Measurements from ENCODE around the gene ANKRD6.

Gene ANKRD6

DNA sequence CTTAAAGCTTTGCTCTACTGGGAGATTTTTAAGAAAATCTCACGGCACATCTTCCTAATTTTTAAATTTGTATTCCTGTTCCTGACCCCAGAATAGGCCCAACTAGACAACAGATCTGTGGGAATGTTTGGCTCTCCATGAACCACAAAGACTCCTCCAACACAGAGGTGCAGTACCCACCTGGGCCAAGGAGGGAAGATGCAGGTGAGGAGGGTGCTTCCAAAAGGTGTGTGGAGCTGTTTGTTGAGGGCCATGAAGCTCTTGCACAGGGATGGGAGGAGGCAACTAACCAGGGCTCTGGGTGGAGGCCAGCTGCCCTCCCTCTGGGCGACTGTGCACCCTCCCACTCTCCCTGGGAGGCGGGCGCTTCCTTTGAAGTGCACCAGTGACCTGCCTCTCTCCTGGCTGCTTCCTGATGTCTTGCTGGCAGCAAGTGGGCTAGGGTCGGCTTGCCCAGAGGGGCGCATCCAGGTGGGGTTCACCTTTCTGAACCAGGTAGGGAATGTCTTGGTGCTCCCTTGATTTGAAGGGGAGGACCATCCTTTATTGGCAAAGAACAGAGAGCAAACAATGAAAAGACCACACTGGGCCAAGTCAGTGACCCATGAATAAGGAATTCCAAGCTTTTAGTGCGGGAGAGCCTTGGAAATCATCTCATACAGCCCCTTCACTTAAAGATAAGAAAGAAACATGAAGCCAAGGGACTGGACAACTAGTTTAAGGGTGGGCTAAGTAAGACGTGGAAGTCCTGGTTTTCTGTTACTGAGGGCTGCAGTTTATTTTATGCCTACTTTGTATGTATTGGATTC, 76.0 kb downstream of the ANKRD6 start:
- no peak overlapping the region for H3K27ac ChIP-seq (ENCODE audit: low read length)
- no peaks in the 10 kb centered on the region for H3K4me1 ChIP-seq (ENCODE audit: control insufficient read depth, insufficient read depth, low read length)
- no peak overlapping the region for H3K9ac ChIP-seq (ENCODE audit: low read length in 2 of 2)
- no peaks in the 10 kb centered on the region for H3K9me3 ChIP-seq (ENCODE audit: control insufficient read depth in 2 of 2, low read length in 2 of 2)
- H3K4me3 ChIP-seq (ENCODE audit: low read length in 2 of 2) = no peak overlapping the region
- H3K27me3 ChIP-seq (ENCODE audit: control insufficient read depth in 1 of 2, insufficient read depth in 2 of 2, low read length in 2 of 2) = no peaks in the 10 kb centered on the region
- H3K36me3 ChIP-seq (ENCODE audit: control insufficient read depth in 2 of 2, insufficient read depth in 2 of 2, low read length in 2 of 2) = peaks cover 0 to 2% of the 10 kb centered on the region in 2 donors

DNA sequence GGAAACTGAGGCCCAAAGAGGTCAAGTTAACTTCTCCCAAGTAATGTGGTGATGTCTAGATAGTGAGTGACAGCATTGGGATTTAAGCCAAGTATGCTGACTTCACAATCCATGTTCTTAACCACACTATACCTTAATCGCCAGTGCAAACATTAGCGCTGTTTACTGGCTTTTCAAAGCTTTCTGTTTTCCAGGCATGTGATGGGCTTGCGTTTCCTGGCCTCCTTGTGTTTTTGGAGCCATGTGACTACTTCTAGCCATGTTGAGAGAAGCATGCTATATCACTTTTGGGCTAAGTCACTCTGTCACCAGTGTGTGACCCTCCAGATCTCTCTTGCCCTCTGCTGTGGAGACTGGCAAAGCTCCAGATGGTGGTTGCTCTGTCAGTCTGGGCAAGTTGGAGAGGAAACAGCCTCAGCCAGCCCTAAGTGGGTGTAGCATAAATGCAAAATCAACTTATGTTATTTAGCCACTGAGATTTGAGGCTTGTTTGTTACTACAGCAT, 76.9 kb downstream of the ANKRD6 start:
- no peaks in the 10 kb centered on the region for H3K4me1 ChIP-seq (ENCODE audit: control insufficient read depth, insufficient read depth, low read length)
- no peaks in the 10 kb centered on the region for H3K27me3 ChIP-seq (ENCODE audit: control insufficient read depth in 1 of 2, insufficient read depth in 2 of 2, low read length in 2 of 2)
- H3K36me3 ChIP-seq (ENCODE audit: control insufficient read depth in 2 of 2, insufficient read depth in 2 of 2, low read length in 2 of 2) = peaks cover 0 to 2% of the 10 kb centered on the region in 2 donors
- H3K27ac ChIP-seq (ENCODE audit: low read length) = no peak overlapping the region
- no peak overlapping the region for H3K9ac ChIP-seq (ENCODE audit: low read length in 2 of 2)
- H3K4me3 ChIP-seq (ENCODE audit: low read length in 2 of 2) = no peak overlapping the region
- no peaks in the 10 kb centered on the region for H3K9me3 ChIP-seq (ENCODE audit: control insufficient read depth in 2 of 2, low read length in 2 of 2)

DNA sequence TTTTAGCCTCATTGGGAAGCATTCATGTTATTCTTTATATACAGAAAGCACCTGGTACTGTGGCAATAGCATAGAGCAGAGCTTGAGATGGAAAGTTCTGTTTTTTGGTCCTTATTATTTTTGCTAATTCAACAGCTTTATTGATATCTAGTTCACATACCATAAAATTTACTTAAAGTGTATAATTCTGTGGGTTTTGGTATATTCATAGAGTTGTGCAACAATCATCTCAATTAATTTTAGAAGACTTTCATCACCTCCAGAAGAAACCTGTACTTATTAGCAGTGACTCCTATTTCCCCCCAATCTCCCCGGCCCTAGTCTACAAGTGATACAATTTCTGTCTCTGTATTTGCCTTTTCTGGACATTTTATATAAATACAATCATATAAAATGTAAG, 77.4 kb downstream of the ANKRD6 start:
- Histone ChIP-seq H3K36me3 (ENCODE audit: control insufficient read depth in 2 of 2, insufficient read depth in 2 of 2, low read length in 2 of 2) (peaks cover 0 to 2% of the 10 kb centered on the region in 2 donors), H3K27ac (ENCODE audit: low read length) (no peak overlapping the region), H3K27me3 (ENCODE audit: control insufficient read depth in 1 of 2, insufficient read depth in 2 of 2, low read length in 2 of 2) (no peaks in the 10 kb centered on the region), H3K4me1 (ENCODE audit: control insufficient read depth, insufficient read depth, low read length) (no peaks in the 10 kb centered on the region), H3K9me3 (ENCODE audit: control insufficient read depth in 2 of 2, low read length in 2 of 2) (no peaks in the 10 kb centered on the region), H3K9ac (ENCODE audit: low read length in 2 of 2) (no peak overlapping the region), H3K4me3 (ENCODE audit: low read length in 2 of 2) (no peak overlapping the region)

DNA sequence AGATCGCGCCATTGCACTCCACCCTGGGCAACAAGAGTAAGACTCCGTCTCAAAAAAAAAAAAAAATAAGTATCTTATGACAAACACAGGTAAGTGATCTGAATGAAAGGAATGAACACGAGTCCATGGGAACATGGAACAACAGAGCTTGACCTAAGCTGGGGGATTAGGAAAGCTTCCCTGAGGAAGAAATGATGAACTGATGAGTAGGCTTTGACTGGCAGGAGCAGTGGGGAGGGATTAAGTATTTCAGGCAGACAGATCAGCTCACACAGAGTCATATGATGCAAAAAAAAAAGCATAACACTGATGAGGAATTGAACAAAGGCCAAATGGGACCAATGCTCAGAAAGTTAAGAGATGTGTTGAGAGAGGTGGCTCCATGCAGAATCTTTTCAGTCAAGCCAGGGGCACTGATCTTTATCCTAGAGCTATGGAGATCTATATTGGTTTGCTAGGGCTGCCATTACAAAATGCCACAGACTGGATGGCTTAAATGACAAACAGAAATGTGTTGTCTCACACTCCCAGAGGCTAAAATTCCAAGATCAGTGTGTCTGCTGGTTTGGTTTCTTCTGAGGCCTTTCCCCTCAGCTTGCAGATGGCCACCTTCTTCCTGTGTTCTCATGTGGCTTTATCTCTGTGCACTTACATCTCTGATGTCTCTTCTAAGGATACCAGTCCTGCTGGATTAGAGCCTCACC, 85.6 kb downstream of the ANKRD6 start:
- H3K27me3 ChIP-seq (ENCODE audit: control insufficient read depth in 1 of 2, insufficient read depth in 2 of 2, low read length in 2 of 2) = no peaks in the 10 kb centered on the region
- no peak overlapping the region for H3K27ac ChIP-seq (ENCODE audit: low read length)
- H3K4me1 ChIP-seq (ENCODE audit: control insufficient read depth, insufficient read depth, low read length) = no peaks in the 10 kb centered on the region
- no peak overlapping the region for H3K9ac ChIP-seq (ENCODE audit: low read length in 2 of 2)
- no peaks in the 10 kb centered on the region for H3K9me3 ChIP-seq (ENCODE audit: control insufficient read depth in 2 of 2, low read length in 2 of 2)
- no peaks in the 10 kb centered on the region for H3K36me3 ChIP-seq (ENCODE audit: control insufficient read depth in 2 of 2, insufficient read depth in 2 of 2, low read length in 2 of 2)
- no peak overlapping the region for H3K4me3 ChIP-seq (ENCODE audit: low read length in 2 of 2)

DNA sequence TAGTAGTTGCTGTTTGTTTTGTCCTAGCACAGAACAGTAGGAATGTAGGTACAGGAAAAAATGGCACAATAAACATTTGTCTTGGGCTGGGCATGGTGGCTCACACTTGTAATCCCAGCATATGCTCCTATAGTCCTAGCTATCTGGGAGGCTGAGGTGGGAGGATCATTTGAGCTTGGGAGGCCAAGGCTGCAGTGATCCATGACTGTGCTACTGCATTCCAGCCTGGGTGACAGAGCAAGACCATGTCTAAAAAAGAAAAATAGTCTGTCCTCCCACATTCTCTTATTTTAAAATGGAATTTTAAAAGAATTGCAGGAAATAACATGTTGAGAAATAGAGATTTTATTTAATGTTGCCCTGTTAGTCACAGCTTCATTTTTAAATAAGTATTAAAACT, 87.8 kb downstream of the ANKRD6 start:
- Histone ChIP-seq H3K9me3 (ENCODE audit: control insufficient read depth in 2 of 2, low read length in 2 of 2) (no peaks in the 10 kb centered on the region), H3K27ac (ENCODE audit: low read length) (no peak overlapping the region), H3K36me3 (ENCODE audit: control insufficient read depth in 2 of 2, insufficient read depth in 2 of 2, low read length in 2 of 2) (no peaks in the 10 kb centered on the region), H3K27me3 (ENCODE audit: control insufficient read depth in 1 of 2, insufficient read depth in 2 of 2, low read length in 2 of 2) (no peaks in the 10 kb centered on the region), H3K9ac (ENCODE audit: low read length in 2 of 2) (no peak overlapping the region), H3K4me1 (ENCODE audit: control insufficient read depth, insufficient read depth, low read length) (no peaks in the 10 kb centered on the region), H3K4me3 (ENCODE audit: low read length in 2 of 2) (no peak overlapping the region)

DNA sequence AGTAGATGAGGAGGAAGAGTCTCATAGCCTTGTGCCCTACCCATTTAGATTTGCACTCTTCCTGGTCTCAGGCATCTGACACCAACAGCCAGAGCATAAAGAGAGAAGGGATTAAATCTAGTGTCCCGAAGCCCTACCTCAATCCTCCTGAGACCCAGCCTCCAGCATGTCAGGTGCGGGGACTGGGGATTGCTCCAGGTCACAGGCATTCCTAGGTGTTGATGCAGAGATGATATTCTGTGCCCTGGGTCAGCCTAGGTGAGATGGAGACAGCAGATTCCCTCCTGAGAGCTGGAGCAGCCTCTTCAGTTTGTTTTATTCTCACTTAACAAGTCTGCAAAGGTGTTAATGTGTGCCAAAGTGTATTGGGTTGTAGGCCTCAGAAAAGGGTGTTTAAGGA, 89.8 kb downstream of the ANKRD6 start:
- no peaks in the 10 kb centered on the region for H3K4me1 ChIP-seq (ENCODE audit: control insufficient read depth, insufficient read depth, low read length)
- H3K9me3 ChIP-seq (ENCODE audit: control insufficient read depth in 2 of 2, low read length in 2 of 2) = no peaks in the 10 kb centered on the region
- H3K36me3 ChIP-seq (ENCODE audit: control insufficient read depth in 2 of 2, insufficient read depth in 2 of 2, low read length in 2 of 2) = no peaks in the 10 kb centered on the region
- no peaks in the 10 kb centered on the region for H3K27me3 ChIP-seq (ENCODE audit: control insufficient read depth in 1 of 2, insufficient read depth in 2 of 2, low read length in 2 of 2)
- no peak overlapping the region for H3K9ac ChIP-seq (ENCODE audit: low read length in 2 of 2)
- H3K4me3 ChIP-seq (ENCODE audit: low read length in 2 of 2) = no peak overlapping the region
- no peak overlapping the region for H3K27ac ChIP-seq (ENCODE audit: low read length)

DNA sequence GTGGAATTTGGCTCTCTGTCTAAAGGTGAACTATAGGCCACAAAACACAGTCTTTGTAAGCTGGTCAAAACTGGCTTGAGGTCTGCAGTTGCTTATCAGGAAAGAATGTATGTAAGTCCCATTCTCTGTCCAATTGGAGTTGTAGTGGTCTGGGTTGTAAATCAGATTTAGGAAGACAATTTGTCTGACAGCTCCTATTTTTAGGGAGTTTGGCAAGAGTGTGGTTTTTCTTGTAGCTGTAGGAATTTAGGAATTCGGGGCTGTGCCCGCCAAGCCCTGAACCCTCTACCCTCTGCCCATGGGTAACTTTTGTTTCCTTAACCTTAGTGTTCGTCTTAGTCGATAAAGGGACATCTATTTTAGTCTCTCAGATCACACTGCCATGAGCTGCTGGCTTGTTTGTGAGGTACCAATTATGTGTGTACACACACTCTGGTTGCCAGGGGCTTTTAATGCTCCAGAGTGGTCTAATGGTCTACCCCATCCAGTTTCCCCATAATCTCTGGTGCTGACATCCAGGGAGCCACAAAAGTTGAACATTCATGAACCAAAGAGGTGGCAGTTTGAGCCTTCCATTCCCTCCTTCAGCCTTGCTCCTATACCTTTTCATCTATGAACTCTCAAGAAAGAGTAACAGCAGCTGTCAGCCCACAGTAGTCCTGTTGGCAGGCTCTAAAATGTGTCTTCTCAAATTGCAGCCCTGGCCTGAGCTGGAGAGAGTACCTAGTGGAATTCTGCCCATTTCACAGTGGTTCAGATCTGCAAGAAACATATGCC, 93.0 kb downstream of the ANKRD6 start:
- Histone ChIP-seq H3K27ac (ENCODE audit: low read length) (no peak overlapping the region), H3K27me3 (ENCODE audit: control insufficient read depth in 1 of 2, insufficient read depth in 2 of 2, low read length in 2 of 2) (no peaks in the 10 kb centered on the region), H3K36me3 (ENCODE audit: control insufficient read depth in 2 of 2, insufficient read depth in 2 of 2, low read length in 2 of 2) (no peaks in the 10 kb centered on the region), H3K9me3 (ENCODE audit: control insufficient read depth in 2 of 2, low read length in 2 of 2) (no peaks in the 10 kb centered on the region), H3K9ac (ENCODE audit: low read length in 2 of 2) (no peak overlapping the region), H3K4me3 (ENCODE audit: low read length in 2 of 2) (no peak overlapping the region), H3K4me1 (ENCODE audit: control insufficient read depth, insufficient read depth, low read length) (no peaks in the 10 kb centered on the region)

DNA sequence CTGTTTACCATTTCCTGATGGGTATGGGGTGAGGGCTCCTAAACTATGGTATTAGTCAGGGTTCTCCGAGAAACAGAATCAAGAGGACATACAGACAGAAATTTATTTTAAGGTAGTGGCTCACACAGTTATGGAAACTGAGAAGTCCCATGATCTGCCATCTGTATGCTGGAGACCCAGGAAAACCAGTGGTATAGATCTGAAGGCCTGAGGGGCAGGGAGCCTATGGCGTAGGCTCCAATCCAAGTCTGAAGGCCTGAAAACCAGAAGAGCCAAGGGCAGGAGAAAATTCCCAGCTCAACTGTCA, 93.6 kb downstream of the ANKRD6 start:
- Histone ChIP-seq H3K4me1 (ENCODE audit: control insufficient read depth, insufficient read depth, low read length) (peaks cover 4% of the 10 kb centered on the region), H3K36me3 (ENCODE audit: control insufficient read depth in 2 of 2, insufficient read depth in 2 of 2, low read length in 2 of 2) (no peaks in the 10 kb centered on the region), H3K27ac (ENCODE audit: low read length) (no peak overlapping the region), H3K4me3 (ENCODE audit: low read length in 2 of 2) (no peak overlapping the region), H3K9me3 (ENCODE audit: control insufficient read depth in 2 of 2, low read length in 2 of 2) (no peaks in the 10 kb centered on the region), H3K9ac (ENCODE audit: low read length in 2 of 2) (no peak overlapping the region), H3K27me3 (ENCODE audit: control insufficient read depth in 1 of 2, insufficient read depth in 2 of 2, low read length in 2 of 2) (no peaks in the 10 kb centered on the region)

DNA sequence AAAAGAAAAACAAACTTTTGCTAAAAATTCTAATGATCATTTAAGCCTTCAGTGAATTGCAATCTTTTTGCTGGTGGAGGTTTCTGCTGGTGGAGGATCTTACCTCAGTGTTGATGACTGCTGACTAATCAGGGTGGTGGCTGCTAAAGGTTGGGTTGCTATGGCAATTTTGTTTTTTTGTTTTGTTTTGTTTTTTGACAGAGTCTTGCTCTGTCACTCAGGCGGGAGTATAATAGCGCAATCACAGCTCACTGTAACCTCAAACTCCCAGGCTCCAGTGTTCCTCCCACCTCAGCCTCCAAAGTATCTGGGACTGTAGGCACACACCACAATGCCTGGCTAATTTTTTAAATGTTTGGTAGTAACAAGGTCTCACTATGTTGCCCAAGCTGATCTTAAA, 94.7 kb downstream of the ANKRD6 start:
- H3K9ac ChIP-seq (ENCODE audit: low read length in 2 of 2) = no peak overlapping the region
- H3K4me3 ChIP-seq (ENCODE audit: low read length in 2 of 2) = no peak overlapping the region
- H3K27me3 ChIP-seq (ENCODE audit: control insufficient read depth in 1 of 2, insufficient read depth in 2 of 2, low read length in 2 of 2) = no peaks in the 10 kb centered on the region
- no peaks in the 10 kb centered on the region for H3K9me3 ChIP-seq (ENCODE audit: control insufficient read depth in 2 of 2, low read length in 2 of 2)
- H3K27ac ChIP-seq (ENCODE audit: low read length) = no peak overlapping the region
- no peaks in the 10 kb centered on the region for H3K36me3 ChIP-seq (ENCODE audit: control insufficient read depth in 2 of 2, insufficient read depth in 2 of 2, low read length in 2 of 2)
- H3K4me1 ChIP-seq (ENCODE audit: control insufficient read depth, insufficient read depth, low read length) = peaks cover 5% of the 10 kb centered on the region

DNA sequence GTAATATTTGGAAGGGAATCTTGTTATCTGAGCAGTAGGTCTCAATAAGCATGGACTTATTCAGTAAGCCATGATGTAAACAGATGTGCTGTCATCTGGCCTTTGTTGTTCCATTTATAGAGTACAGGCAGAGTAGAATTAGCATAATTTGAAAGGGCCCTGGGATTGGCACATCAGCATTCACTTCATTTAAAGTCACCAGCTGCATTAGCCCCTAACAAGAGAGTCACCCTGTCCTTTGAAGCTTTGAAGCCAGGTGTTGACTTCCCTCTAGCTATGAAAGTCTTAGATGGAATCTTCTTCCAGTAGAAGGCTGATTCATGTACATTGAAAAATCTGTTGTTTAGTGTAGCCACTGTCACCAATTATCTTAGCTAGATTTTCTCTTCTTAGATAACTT, 95.9 kb downstream of the ANKRD6 start:
- Histone ChIP-seq H3K4me3 (ENCODE audit: low read length in 2 of 2) (no peak overlapping the region), H3K9ac (ENCODE audit: low read length in 2 of 2) (no peak overlapping the region), H3K27ac (ENCODE audit: low read length) (no peak overlapping the region), H3K4me1 (ENCODE audit: control insufficient read depth, insufficient read depth, low read length) (peaks cover 5% of the 10 kb centered on the region), H3K27me3 (ENCODE audit: control insufficient read depth in 1 of 2, insufficient read depth in 2 of 2, low read length in 2 of 2) (no peaks in the 10 kb centered on the region), H3K36me3 (ENCODE audit: control insufficient read depth in 2 of 2, insufficient read depth in 2 of 2, low read length in 2 of 2) (no peaks in the 10 kb centered on the region), H3K9me3 (ENCODE audit: control insufficient read depth in 2 of 2, low read length in 2 of 2) (no peaks in the 10 kb centered on the region)
